Dendritic cell treated with granulocyte-macrophage colony-stimulating factor and Interleukin-4, amounts not matched to agents 40 ng/mL and 50 ng/mL, for 4 days (primary cell): Measurements from ENCODE around the gene MRGPRE.

Source experiments
- H3K27ac Mint-ChIP-seq: one replicate; pipeline ENCODE4 v1.8.0; 2022; ENCODE audit warnings: mild to moderate bottlenecking, mixed read lengths
- H3K27me3 Mint-ChIP-seq: one replicate; pipeline ENCODE4 v1.8.0; 2022; ENCODE audit warnings: mild to moderate bottlenecking, mixed read lengths
- H3K36me3 Mint-ChIP-seq: one replicate; pipeline ENCODE4 v1.8.0; 2022; ENCODE audit warnings: low read depth, mixed read lengths
- H3K4me1 Mint-ChIP-seq: one replicate; pipeline ENCODE4 v1.8.0; 2022; ENCODE audit warnings: low read depth, mixed read lengths
- H3K4me3 Mint-ChIP-seq: one replicate; pipeline ENCODE4 v1.8.0; 2022; ENCODE audit warnings: mild to moderate bottlenecking, moderate library complexity, mixed read lengths
- H3K9me3 Mint-ChIP-seq: one replicate; pipeline ENCODE4 v1.8.0; 2022; ENCODE audit warnings: mixed read lengths
- intact Hi-C: fragments of 100-400 bp; cut with micrococcal nuclease; formaldehyde crosslinking; loops from one replicate; pipeline ENCODE4 v1.15.0; 2022

MRGPRE gene

GRCh38 chr11:3189886-3190583 is 42.2 kb downstream of the MRGPRE start:
- Mint-ChIP-seq H3K9me3 (peaks cover 1% of the 10 kb centered on the region), H3K27ac (no peak overlapping the region), H3K36me3 (no peaks in the 10 kb centered on the region), H3K4me1 (peaks cover 3% of the 10 kb centered on the region), H3K27me3 (peaks cover 35% of the 10 kb centered on the region), H3K4me3 (no peak overlapping the region)
- intact Hi-C loops = no loop called here

GRCh38 chr11:3189196-3189843 is 42.9 kb downstream of the MRGPRE start:
- no peaks in the 10 kb centered on the region for H3K36me3 Mint-ChIP-seq
- H3K27me3 Mint-ChIP-seq = peaks cover 30% of the 10 kb centered on the region
- intact Hi-C loops = no loop called here
- no peak overlapping the region for H3K4me3 Mint-ChIP-seq
- H3K9me3 Mint-ChIP-seq = peaks cover 8% of the 10 kb centered on the region
- H3K4me1 Mint-ChIP-seq = peaks cover 6% of the 10 kb centered on the region
- H3K27ac Mint-ChIP-seq = no peak overlapping the region

GRCh38 chr11:3188496-3189195 is 43.6 kb downstream of the MRGPRE start:
- Mint-ChIP-seq H3K27ac (no peak overlapping the region), H3K9me3 (peaks cover 8% of the 10 kb centered on the region), H3K4me1 (peaks cover 6% of the 10 kb centered on the region), H3K27me3 (peaks cover 24% of the 10 kb centered on the region), H3K36me3 (no peaks in the 10 kb centered on the region), H3K4me3 (no peak overlapping the region)
- intact Hi-C loops = no loop called here

GRCh38 chr11:3186166-3186953 is 45.9 kb downstream of the MRGPRE start:
- Mint-ChIP-seq H3K4me1 (peaks cover 6% of the 10 kb centered on the region), H3K27ac (no peak overlapping the region), H3K9me3 (peaks cover 8% of the 10 kb centered on the region), H3K4me3 (no peak overlapping the region), H3K27me3 (peaks cover 10% of the 10 kb centered on the region), H3K36me3 (no peaks in the 10 kb centered on the region)
- intact Hi-C loops = no loop called here

- Mint-ChIP-seq H3K27me3 (peaks cover 7% of the 10 kb centered on the region), H3K9me3 (peaks cover 8% of the 10 kb centered on the region)
Measured at GRCh38 chr11:3184732-3185347, 47.4 kb downstream of the MRGPRE start.

GRCh38 chr11:3183523-3183922 is 48.7 kb downstream of the MRGPRE start:
- Mint-ChIP-seq H3K9me3 (peaks cover 8% of the 10 kb centered on the region), H3K36me3 (no peaks in the 10 kb centered on the region), H3K27ac (no peak overlapping the region), H3K4me1 (peaks cover 6% of the 10 kb centered on the region), H3K4me3 (no peak overlapping the region), H3K27me3 (peaks cover 6% of the 10 kb centered on the region)
- intact Hi-C loops = no loop called here

More at GRCh38 chr11:3184732-3185347, 47.4 kb downstream of the MRGPRE start:
- no peaks in the 10 kb centered on the region for H3K36me3 Mint-ChIP-seq
- intact Hi-C loops = no loop called here
- H3K4me1 Mint-ChIP-seq = peaks cover 6% of the 10 kb centered on the region
- no peak overlapping the region for H3K4me3 Mint-ChIP-seq
- H3K27ac Mint-ChIP-seq = no peak overlapping the region

GRCh38 chr11:3182462-3182852 is 49.8 kb downstream of the MRGPRE start:
- peaks cover 3% of the 10 kb centered on the region for H3K27me3 Mint-ChIP-seq
- H3K9me3 Mint-ChIP-seq = peaks cover 8% of the 10 kb centered on the region
- H3K36me3 Mint-ChIP-seq = no peaks in the 10 kb centered on the region
- H3K4me1 Mint-ChIP-seq = peaks cover 6% of the 10 kb centered on the region
- no peak overlapping the region for H3K27ac Mint-ChIP-seq
- intact Hi-C loops = no loop called here
- H3K4me3 Mint-ChIP-seq = no peak overlapping the region

- Mint-ChIP-seq H3K27ac (no peak overlapping the region), H3K27me3 (peaks cover 2% of the 10 kb centered on the region), H3K4me3 (no peak overlapping the region), H3K9me3 (peaks cover 8% of the 10 kb centered on the region), H3K36me3 (no peaks in the 10 kb centered on the region), H3K4me1 (peaks cover 6% of the 10 kb centered on the region)
- intact Hi-C loops = no loop called here
Measured at GRCh38 chr11:3181725-3182461, 50.3 kb downstream of the MRGPRE start.

GRCh38 chr11:3180869-3181268 is 51.3 kb downstream of the MRGPRE start:
- H3K27me3 Mint-ChIP-seq = peaks cover 2% of the 10 kb centered on the region
- no peak overlapping the region for H3K27ac Mint-ChIP-seq
- peaks cover 6% of the 10 kb centered on the region for H3K4me1 Mint-ChIP-seq
- no peaks in the 10 kb centered on the region for H3K36me3 Mint-ChIP-seq
- H3K9me3 Mint-ChIP-seq = peaks cover 11% of the 10 kb centered on the region
- intact Hi-C loops = no loop called here
- no peak overlapping the region for H3K4me3 Mint-ChIP-seq

- intact Hi-C loops = no loop called here
- no peak overlapping the region for H3K4me3 Mint-ChIP-seq
- H3K36me3 Mint-ChIP-seq = no peaks in the 10 kb centered on the region
- H3K9me3 Mint-ChIP-seq = peaks cover 8% of the 10 kb centered on the region
- H3K27ac Mint-ChIP-seq = no peak overlapping the region
- H3K27me3 Mint-ChIP-seq = no peaks in the 10 kb centered on the region
- H3K4me1 Mint-ChIP-seq = no peaks in the 10 kb centered on the region
Measured at GRCh38 chr11:3178349-3178748, 53.9 kb downstream of the MRGPRE start.

- Mint-ChIP-seq H3K27me3 (no peaks in the 10 kb centered on the region), H3K27ac (no peak overlapping the region), H3K4me1 (no peaks in the 10 kb centered on the region), H3K9me3 (peaks cover 8% of the 10 kb centered on the region), H3K4me3 (no peak overlapping the region), H3K36me3 (no peaks in the 10 kb centered on the region)
- intact Hi-C loops = no loop called here
Measured at GRCh38 chr11:3177931-3178330, 54.3 kb downstream of the MRGPRE start.
